Measurements from ENCODE around the gene PRR15.

The PRR15 gene

GRCh38 chr7:29612596-29612995, 49.0 kb downstream of the PRR15 start:
- no peak overlapping the region for H3K9ac ChIP-seq (ENCODE audit: low read length)
- no peak overlapping the region for H3K27ac ChIP-seq (ENCODE audit: low read depth, low read length, poor library complexity, severe bottlenecking)
- H4K20me1 ChIP-seq (ENCODE audit: insufficient read depth, low read length) = no peaks in the 10 kb centered on the region
- no peaks in the 10 kb centered on the region for H3K36me3 ChIP-seq (ENCODE audit: insufficient read depth, low read length)
- no peaks in the 10 kb centered on the region for H3F3A ChIP-seq (ENCODE audit: insufficient read depth, low read length)
- no peaks in the 10 kb centered on the region for H3K4me1 ChIP-seq (ENCODE audit: insufficient read depth, low read length, severe bottlenecking)
- no peaks in the 10 kb centered on the region for H3K79me2 ChIP-seq (ENCODE audit: insufficient read depth, low read length)
- no peaks in the 10 kb centered on the region for H3K9me3 ChIP-seq (ENCODE audit: low read length)
- no peaks in the 10 kb centered on the region for H3K9me2 ChIP-seq (ENCODE audit: low read depth, low read length)
- no peak overlapping the region for H2AFZ ChIP-seq (ENCODE audit: low read length)
- H3K27me3 ChIP-seq (ENCODE audit: insufficient read depth, low read length) = no peaks in the 10 kb centered on the region
- no peak for TF ChIP-seq EZH2 (IDR thresholded peaks at IDR 0.05; ENCODE audit: borderline replicate concordance, low read length)
- TF ChIP-seq CTCF (IDR thresholded peaks at IDR 0.05; ENCODE audit: low read length) = no peak
- no peak overlapping the region for H3K4me2 ChIP-seq (ENCODE audit: low read length)
- H3K4me3 ChIP-seq (ENCODE audit: low read depth, low read length, poor library complexity, severe bottlenecking) = no peak overlapping the region

- TF ChIP-seq CTCF (IDR thresholded peaks at IDR 0.05; ENCODE audit: low read length) (no peak), EZH2 (IDR thresholded peaks at IDR 0.05; ENCODE audit: borderline replicate concordance, low read length) (no peak)
- Histone ChIP-seq H3K27me3 (ENCODE audit: insufficient read depth, low read length) (no peaks in the 10 kb centered on the region), H2AFZ (ENCODE audit: low read length) (no peak overlapping the region), H3K9ac (ENCODE audit: low read length) (no peak overlapping the region), H3K36me3 (ENCODE audit: insufficient read depth, low read length) (no peaks in the 10 kb centered on the region), H3F3A (ENCODE audit: insufficient read depth, low read length) (no peaks in the 10 kb centered on the region), H3K79me2 (ENCODE audit: insufficient read depth, low read length) (no peaks in the 10 kb centered on the region), H3K9me2 (ENCODE audit: low read depth, low read length) (no peaks in the 10 kb centered on the region), H3K4me3 (ENCODE audit: low read depth, low read length, poor library complexity, severe bottlenecking) (no peak overlapping the region), H4K20me1 (ENCODE audit: insufficient read depth, low read length) (no peaks in the 10 kb centered on the region), H3K4me1 (ENCODE audit: insufficient read depth, low read length, severe bottlenecking) (no peaks in the 10 kb centered on the region), H3K4me2 (ENCODE audit: low read length) (no peak overlapping the region), H3K9me3 (ENCODE audit: low read length) (no peaks in the 10 kb centered on the region), H3K27ac (ENCODE audit: low read depth, low read length, poor library complexity, severe bottlenecking) (no peak overlapping the region)
Measured at GRCh38 chr7:29613100-29613499, 49.5 kb downstream of the PRR15 start.

- no peaks in the 10 kb centered on the region for H3F3A ChIP-seq (ENCODE audit: insufficient read depth, low read length)
- no peaks in the 10 kb centered on the region for H3K79me2 ChIP-seq (ENCODE audit: insufficient read depth, low read length)
- no peaks in the 10 kb centered on the region for H3K4me1 ChIP-seq (ENCODE audit: insufficient read depth, low read length, severe bottlenecking)
- no peak overlapping the region for H3K27ac ChIP-seq (ENCODE audit: low read depth, low read length, poor library complexity, severe bottlenecking)
- H3K36me3 ChIP-seq (ENCODE audit: insufficient read depth, low read length) = no peaks in the 10 kb centered on the region
- H4K20me1 ChIP-seq (ENCODE audit: insufficient read depth, low read length) = no peaks in the 10 kb centered on the region
- TF ChIP-seq EZH2 (IDR thresholded peaks at IDR 0.05; ENCODE audit: borderline replicate concordance, low read length) (no peak), CTCF (IDR thresholded peaks at IDR 0.05; ENCODE audit: low read length) (no peak)
- H2AFZ ChIP-seq (ENCODE audit: low read length) = no peak overlapping the region
- no peak overlapping the region for H3K4me2 ChIP-seq (ENCODE audit: low read length)
- H3K4me3 ChIP-seq (ENCODE audit: low read depth, low read length, poor library complexity, severe bottlenecking) = no peak overlapping the region
- H3K9ac ChIP-seq (ENCODE audit: low read length) = no peak overlapping the region
- no peaks in the 10 kb centered on the region for H3K9me3 ChIP-seq (ENCODE audit: low read length)
- H3K9me2 ChIP-seq (ENCODE audit: low read depth, low read length) = no peaks in the 10 kb centered on the region
- no peaks in the 10 kb centered on the region for H3K27me3 ChIP-seq (ENCODE audit: insufficient read depth, low read length)
Measured at GRCh38 chr7:29614229-29614628, 50.6 kb downstream of the PRR15 start.
